HepG2 (cell line): ENCODE data around the gene MMRN2. TPM values are rescaled to one million over a fixed set of nuclear protein-coding genes. Genes with fewer than 3 reads are reported as not detected.

Source experiments
- FOXM1 ChIP-seq: sonication (generic); formaldehyde crosslinking; IDR thresholded peaks from 2 replicates; pipeline ENCODE4 v1.5.0; 2020; ENCODE audit warnings: missing genetic modification reagents
- LBX2 ChIP-seq: sonication (generic); formaldehyde crosslinking; IDR thresholded peaks from 2 replicates; pipeline ENCODE4 v1.5.0; 2020; ENCODE audit warnings: missing genetic modification reagents, mild to moderate bottlenecking, borderline replicate concordance
- MBD4 ChIP-seq: IDR thresholded peaks from 2 replicates; pipeline ENCODE4 v1.6.1; 2012; ENCODE audit warnings: low read length, inconsistent platforms, borderline replicate concordance
- SAFB2 ChIP-seq: sonication (generic); formaldehyde crosslinking; IDR thresholded peaks from 2 replicates; pipeline ENCODE4 v1.5.1; 2020; ENCODE audit warnings: missing genetic modification reagents, low read depth, mild to moderate bottlenecking, borderline replicate concordance
- TRAFD1 ChIP-seq: sonication (generic); formaldehyde crosslinking; IDR thresholded peaks from 2 replicates; pipeline ENCODE4 v1.5.1; 2020; ENCODE audit warnings: missing genetic modification reagents, mild to moderate bottlenecking, borderline replicate concordance
- polyA plus RNA-seq, 8 experiments: library from polyadenylated mRNA; depleted of rRNA in 3 of 8; stranded (reverse) in 7 of 8; unstranded in 1 of 8; fragments of >200 nt; fragmentation: Illumina TruSeq in 4 of 8; extraction: Trizol in 4 of 8; gene quantifications; 2 replicates each; pipeline versions ENCODE4 v1.2.1 to v1.2.3, GENCODE V29; 2011 to 2016; ENCODE audit warnings: low read depth in 4 of 8, missing spikeins in 1 of 8, mixed read lengths in 1 of 8; ENCODE audit not compliant: insufficient read depth in 1 of 8
- small RNA-seq, 3 experiments: library from RNA; depleted of rRNA; stranded (forward); fragments of <200 nt; gene quantifications; one replicate each; pipeline ENCODE3, GENCODE V24; 2012; ENCODE audit warnings: low read depth in 2 of 3, low replicate concordance in 1 of 3; ENCODE audit not compliant: insufficient read length in 3 of 3, insufficient read depth in 2 of 3
- total RNA-seq, 5 experiments: library from RNA; depleted of rRNA; stranded (reverse); fragments of >200 nt; fragmentation: Illumina TruSeq; extraction: Trizol; gene quantifications; 2 replicates each; pipeline ENCODE4 v1.2.3, GENCODE V29; 2016; ENCODE audit warnings: low read depth in 1 of 5

MMRN2 gene
- total and polyA plus RNA-seq, 2 of the 13 experiments (the other 11 are each of a cell fraction or from before 2014, with no cell fraction given): 0.04 TPM; not detected in 1

GRCh38 chr10:86888585-86889381 is 68.6 kb downstream of the MMRN2 start (continued):
- no peak for TF ChIP-seq LBX2 (CRISPR knock-in tag)
- TF ChIP-seq MBD4: no peak
- TF ChIP-seq TRAFD1: no peak
- no peak for TF ChIP-seq SAFB2 (CRISPR knock-in tag)
- no peak for TF ChIP-seq FOXM1 (CRISPR knock-in tag)

Small RNAs within 50 kb of the gene (small RNA-seq; reads per million reads assigned to genes)
- gene BMS1P3 (0 reads per million in 3 experiments), gene RNU1-19P (0 to 2.9 (median 0.20) reads per million in 3 experiments)

Other genes with a start within 250 kb of the MMRN2 start
- 42.3 and 44.2 TPM in 2 replicates for gene BMPR1A, start 201.0 kb downstream of the MMRN2 start, total RNA-seq (2016; rRNA removed; fragmentation: Illumina TruSeq; extraction: Trizol)
- 16.6 and 17.8 TPM in 2 replicates for gene BMPR1A, start 201.0 kb downstream of the MMRN2 start, polyA plus RNA-seq (2011; rRNA removed)
- 0.22 TPM in 1 of 2 replicates, not detected in the other for gene SNCG, start 984 bp upstream of the MMRN2 start, total RNA-seq (2016; rRNA removed; fragmentation: Illumina TruSeq; extraction: Trizol)
- gene SNCG, start 984 bp upstream of the MMRN2 start, polyA plus RNA-seq (2011; rRNA removed): 0.86 and 0.91 TPM in 2 replicates
- 0.40 and 0.44 TPM in 2 replicates for gene ADIRF, start 10.9 kb upstream of the MMRN2 start, total RNA-seq (2016; rRNA removed; fragmentation: Illumina TruSeq; extraction: Trizol)
- 0.13 TPM in 1 of 2 replicates, not detected in the other for gene ADIRF, start 10.9 kb upstream of the MMRN2 start, polyA plus RNA-seq (2011; rRNA removed)
- not detected in 2 replicates for gene FAM25A, start 62.7 kb upstream of the MMRN2 start, total RNA-seq (2016; rRNA removed; fragmentation: Illumina TruSeq; extraction: Trizol)
- not detected in 2 replicates for gene FAM25A, start 62.7 kb upstream of the MMRN2 start, polyA plus RNA-seq (2011; rRNA removed)
- gene GLUD1, start 137.2 kb upstream of the MMRN2 start, total RNA-seq (2016; rRNA removed; fragmentation: Illumina TruSeq; extraction: Trizol): 798 and 1,108 TPM in 2 replicates
- gene GLUD1, start 137.2 kb upstream of the MMRN2 start, polyA plus RNA-seq (2011; rRNA removed): 286 and 301 TPM in 2 replicates
- 53.7 and 79.4 TPM in 2 replicates for gene SHLD2, start 137.6 kb upstream of the MMRN2 start, total RNA-seq (2016; rRNA removed; fragmentation: Illumina TruSeq; extraction: Trizol)
- gene SHLD2, start 137.6 kb upstream of the MMRN2 start, polyA plus RNA-seq (2011; rRNA removed): 22.6 and 25.7 TPM in 2 replicates